Mesothelial cell of epicardium (in vitro differentiated cells): Measurements from ENCODE around the gene XPNPEP1. TPM values are rescaled to one million over a fixed set of nuclear protein-coding genes. Genes with fewer than 3 reads are reported as not detected.

Experiments
- DNase-seq, 2 experiments: peaks; one replicate each; pipeline ENCODE4 v3.0.0; 2021; ENCODE audit warnings: low spot score in 2 of 2; ENCODE audit not compliant: unreplicated experiment in 2 of 2
- H3K27ac Mint-ChIP-seq: 2 replicates; pipeline ENCODE4 v1.8.0; 2021; ENCODE audit warnings: mixed read lengths
- H3K27me3 Mint-ChIP-seq: 2 replicates; pipeline ENCODE4 v1.8.0; 2021; ENCODE audit warnings: low read depth, mixed read lengths
- H3K36me3 Mint-ChIP-seq: 2 replicates; pipeline ENCODE4 v1.8.0; 2021; ENCODE audit warnings: mixed read lengths
- H3K4me1 Mint-ChIP-seq: 2 replicates; pipeline ENCODE4 v1.8.0; 2021; ENCODE audit warnings: mixed read lengths
- H3K4me3 Mint-ChIP-seq: 2 replicates; pipeline ENCODE4 v1.8.0; 2021; ENCODE audit warnings: mild to moderate bottlenecking, moderate library complexity, mixed read lengths
- H3K9me3 Mint-ChIP-seq: 2 replicates; pipeline ENCODE4 v1.8.0; 2021; ENCODE audit warnings: mixed read lengths
- total RNA-seq: library from RNA; stranded (reverse); gene quantifications from 3 replicates; pipeline ENCODE4 v1.2.1, GENCODE V29; 2021
- TF ChIP-seq, protein P1 (sequence below): fragments of 200-600 bp; sonication (generic); IDR thresholded peaks from one replicate; pipeline ENCODE4 v1.5.0; 2021; ENCODE audit warnings: antibody characterized with exemption; ENCODE audit not compliant: unreplicated experiment

The XPNPEP1 gene
- total RNA-seq, 1 donor from 2014 or later: 87.7 TPM

- peaks cover 31% of the 10 kb centered on the region for H3K36me3 Mint-ChIP-seq
- no peak overlapping the region for H3K4me3 Mint-ChIP-seq
- TF ChIP-seq, protein P1, sequence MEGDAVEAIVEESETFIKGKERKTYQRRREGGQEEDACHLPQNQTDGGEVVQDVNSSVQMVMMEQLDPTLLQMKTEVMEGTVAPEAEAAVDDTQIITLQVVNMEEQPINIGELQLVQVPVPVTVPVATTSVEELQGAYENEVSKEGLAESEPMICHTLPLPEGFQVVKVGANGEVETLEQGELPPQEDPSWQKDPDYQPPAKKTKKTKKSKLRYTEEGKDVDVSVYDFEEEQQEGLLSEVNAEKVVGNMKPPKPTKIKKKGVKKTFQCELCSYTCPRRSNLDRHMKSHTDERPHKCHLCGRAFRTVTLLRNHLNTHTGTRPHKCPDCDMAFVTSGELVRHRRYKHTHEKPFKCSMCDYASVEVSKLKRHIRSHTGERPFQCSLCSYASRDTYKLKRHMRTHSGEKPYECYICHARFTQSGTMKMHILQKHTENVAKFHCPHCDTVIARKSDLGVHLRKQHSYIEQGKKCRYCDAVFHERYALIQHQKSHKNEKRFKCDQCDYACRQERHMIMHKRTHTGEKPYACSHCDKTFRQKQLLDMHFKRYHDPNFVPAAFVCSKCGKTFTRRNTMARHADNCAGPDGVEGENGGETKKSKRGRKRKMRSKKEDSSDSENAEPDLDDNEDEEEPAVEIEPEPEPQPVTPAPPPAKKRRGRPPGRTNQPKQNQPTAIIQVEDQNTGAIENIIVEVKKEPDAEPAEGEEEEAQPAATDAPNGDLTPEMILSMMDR: no peak
- peaks cover 5% of the 10 kb centered on the region for H3K9me3 Mint-ChIP-seq
- no peak overlapping the region for H3K27ac Mint-ChIP-seq
- H3K27me3 Mint-ChIP-seq: no peaks in the 10 kb centered on the region
- DNase-seq: no peak
- peaks cover 22% of the 10 kb centered on the region for H3K4me1 Mint-ChIP-seq
Observed at GRCh38 chr10:109898666-109899355, 24.5 kb downstream of the XPNPEP1 start.

DNA sequence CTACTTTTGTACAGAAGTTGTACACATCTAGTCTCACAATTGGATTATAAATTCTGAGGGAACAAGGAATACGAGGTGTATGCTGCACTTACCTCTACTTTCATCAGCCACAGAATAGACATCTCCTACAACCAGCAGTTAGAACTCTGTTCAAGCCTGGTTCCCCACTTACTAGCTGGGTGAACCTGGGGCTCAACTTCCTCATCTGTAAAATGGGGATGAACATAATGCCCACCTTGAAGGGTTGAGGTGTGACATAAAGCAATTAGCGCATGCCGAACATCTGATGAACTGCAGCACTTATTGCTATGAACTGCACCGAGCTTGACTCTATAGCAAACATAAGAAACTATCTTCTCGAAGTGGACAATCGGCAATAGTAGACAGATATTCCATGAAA lies 25.3 kb downstream of the XPNPEP1 start:
- H3K9me3 Mint-ChIP-seq: peaks cover 5% of the 10 kb centered on the region
- no peak for DNase-seq
- H3K36me3 Mint-ChIP-seq: peaks cover 31% of the 10 kb centered on the region
- H3K27ac Mint-ChIP-seq: no peak overlapping the region
- no peak overlapping the region for H3K4me3 Mint-ChIP-seq
- TF ChIP-seq, protein P1: no peak
- peaks cover 22% of the 10 kb centered on the region for H3K4me1 Mint-ChIP-seq
- no peaks in the 10 kb centered on the region for H3K27me3 Mint-ChIP-seq

- Mint-ChIP-seq H3K4me1 (peaks cover 24% of the 10 kb centered on the region), H3K27me3 (no peaks in the 10 kb centered on the region), H3K4me3 (no peak overlapping the region), H3K36me3 (peaks cover 40% of the 10 kb centered on the region), H3K9me3 (peaks cover 5% of the 10 kb centered on the region), H3K27ac (no peak overlapping the region)
- TF ChIP-seq, protein P1: no peak
- no peak for DNase-seq
Observed at GRCh38 chr10:109895848-109896247, 27.5 kb downstream of the XPNPEP1 start.

- H3K27ac Mint-ChIP-seq: peak overlapping the region; percentile 48
- H3K36me3 Mint-ChIP-seq: peaks cover 38% of the 10 kb centered on the region
- DNase-seq: no peak
- peaks cover 24% of the 10 kb centered on the region for H3K4me1 Mint-ChIP-seq
- no peak overlapping the region for H3K4me3 Mint-ChIP-seq
- H3K27me3 Mint-ChIP-seq: no peaks in the 10 kb centered on the region
- H3K9me3 Mint-ChIP-seq: peaks cover 5% of the 10 kb centered on the region
- TF ChIP-seq, protein P1: no peak
Observed at GRCh38 chr10:109895095-109895818, 28.1 kb downstream of the XPNPEP1 start.

DNA sequence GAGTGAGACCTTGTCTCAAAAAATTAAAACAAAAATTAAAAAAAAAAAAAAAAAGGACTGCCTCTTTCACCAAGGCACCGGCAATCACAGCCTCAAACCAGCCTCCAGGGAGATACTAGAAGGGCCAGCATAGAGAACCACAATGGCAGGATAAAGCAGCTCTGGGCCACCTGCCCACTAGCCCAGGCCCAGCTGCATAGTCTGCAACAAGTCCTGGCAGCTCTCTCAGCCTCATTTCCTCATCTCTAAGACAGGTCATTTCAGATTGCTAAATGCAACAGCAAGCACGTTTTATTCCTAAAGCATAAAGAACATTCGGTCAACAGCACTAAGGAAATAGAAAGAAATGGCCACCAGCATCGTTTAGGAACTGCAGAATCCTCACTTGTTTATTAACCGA lies 28.8 kb downstream of the XPNPEP1 start:
- H3K9me3 Mint-ChIP-seq: peaks cover 5% of the 10 kb centered on the region
- TF ChIP-seq, protein P1: no peak
- no peaks in the 10 kb centered on the region for H3K27me3 Mint-ChIP-seq
- DNase-seq: no peak
- peaks cover 35% of the 10 kb centered on the region for H3K36me3 Mint-ChIP-seq
- H3K4me1 Mint-ChIP-seq: peaks cover 24% of the 10 kb centered on the region
- H3K4me3 Mint-ChIP-seq: no peak overlapping the region
- H3K27ac Mint-ChIP-seq: peak overlapping the region; percentile 60
